ENCODE results near the gene SPEG. TPM values are rescaled to one million over a fixed set of nuclear protein-coding genes. Genes with fewer than 3 reads are reported as not detected.

Gene SPEG
- total RNA-seq, 1 donor from 2014 or later: 390 TPM

DNA sequence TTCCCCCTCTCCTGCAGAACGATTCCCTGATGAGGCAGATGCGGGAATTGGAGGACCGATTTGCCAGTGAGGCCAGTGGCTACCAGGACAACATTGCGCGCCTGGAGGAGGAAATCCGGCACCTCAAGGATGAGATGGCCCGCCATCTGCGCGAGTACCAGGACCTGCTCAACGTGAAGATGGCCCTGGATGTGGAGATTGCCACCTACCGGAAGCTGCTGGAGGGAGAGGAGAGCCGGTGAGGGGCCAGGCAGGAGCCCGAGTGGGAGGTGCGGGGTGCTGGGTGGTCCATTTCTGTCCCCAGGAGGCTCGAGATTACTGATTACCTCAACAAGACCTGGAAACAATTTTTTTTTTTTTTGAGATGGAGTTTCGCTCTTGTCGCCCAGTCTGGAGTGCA, 13.3 kb upstream of the SPEG start:
- H3K36me3 ChIP-seq: no peaks in the 10 kb centered on the region
- H3K4me3 ChIP-seq: no peak overlapping the region
- TF ChIP-seq, protein P1, sequence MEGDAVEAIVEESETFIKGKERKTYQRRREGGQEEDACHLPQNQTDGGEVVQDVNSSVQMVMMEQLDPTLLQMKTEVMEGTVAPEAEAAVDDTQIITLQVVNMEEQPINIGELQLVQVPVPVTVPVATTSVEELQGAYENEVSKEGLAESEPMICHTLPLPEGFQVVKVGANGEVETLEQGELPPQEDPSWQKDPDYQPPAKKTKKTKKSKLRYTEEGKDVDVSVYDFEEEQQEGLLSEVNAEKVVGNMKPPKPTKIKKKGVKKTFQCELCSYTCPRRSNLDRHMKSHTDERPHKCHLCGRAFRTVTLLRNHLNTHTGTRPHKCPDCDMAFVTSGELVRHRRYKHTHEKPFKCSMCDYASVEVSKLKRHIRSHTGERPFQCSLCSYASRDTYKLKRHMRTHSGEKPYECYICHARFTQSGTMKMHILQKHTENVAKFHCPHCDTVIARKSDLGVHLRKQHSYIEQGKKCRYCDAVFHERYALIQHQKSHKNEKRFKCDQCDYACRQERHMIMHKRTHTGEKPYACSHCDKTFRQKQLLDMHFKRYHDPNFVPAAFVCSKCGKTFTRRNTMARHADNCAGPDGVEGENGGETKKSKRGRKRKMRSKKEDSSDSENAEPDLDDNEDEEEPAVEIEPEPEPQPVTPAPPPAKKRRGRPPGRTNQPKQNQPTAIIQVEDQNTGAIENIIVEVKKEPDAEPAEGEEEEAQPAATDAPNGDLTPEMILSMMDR (IDR thresholded peaks at IDR 0.05): no peak
- peaks cover 6 to 34% of the 10 kb centered on the region in 2 donors for H3K4me1 ChIP-seq
- intact Hi-C loops (cut with DNase I): no loop called here
- H3K27me3 ChIP-seq: no peaks in the 10 kb centered on the region
- no peak for DNase-seq (ENCODE audit: low spot score in 2 of 2)
- H3K27ac ChIP-seq: no peak overlapping the region
- no peaks in the 10 kb centered on the region for H3K9me3 ChIP-seq

GRCh38 chr2:219422952-219423534, 11.6 kb upstream of the SPEG start:
- H3K27ac ChIP-seq: no peak overlapping the region
- no peak for DNase-seq (ENCODE audit: low spot score in 2 of 2)
- H3K4me3 ChIP-seq: no peak overlapping the region

DNA sequence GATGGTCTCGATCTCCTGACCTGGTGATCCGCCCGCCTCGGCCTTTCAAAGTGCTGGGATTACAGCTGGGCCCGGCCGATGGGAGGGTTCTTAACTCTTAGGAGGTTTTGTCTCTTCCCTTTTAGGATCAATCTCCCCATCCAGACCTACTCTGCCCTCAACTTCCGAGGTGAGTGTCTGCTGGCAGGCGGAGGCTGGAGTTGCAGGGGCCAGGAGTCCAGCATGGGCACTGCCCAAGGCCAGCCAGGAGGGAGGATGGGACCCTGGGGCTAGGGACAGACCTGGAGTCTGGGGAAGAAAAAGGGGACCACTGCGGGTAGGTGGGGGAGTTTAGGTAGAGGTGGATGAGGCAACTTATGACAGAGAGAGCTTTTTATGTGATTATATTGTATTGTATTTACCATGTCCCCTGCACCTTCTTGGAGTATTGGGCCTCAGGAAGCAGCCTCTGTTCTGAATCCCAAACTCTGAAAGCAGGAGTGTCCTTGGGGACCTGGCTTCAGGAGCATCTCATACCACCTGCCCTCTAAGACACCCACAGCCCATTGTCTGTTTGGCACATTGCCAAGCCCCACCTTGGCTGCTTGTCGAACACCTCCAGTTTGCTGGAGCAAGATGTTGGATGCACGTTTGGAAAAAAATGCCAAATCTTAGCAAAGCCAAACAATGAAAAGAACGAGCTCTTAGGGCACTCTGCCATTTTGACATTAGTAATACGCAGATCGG, 10.8 kb upstream of the SPEG start:
- Histone ChIP-seq H3K36me3 (no peaks in the 10 kb centered on the region), H3K4me1 (peaks cover 1 to 12% of the 10 kb centered on the region in 2 donors), H3K4me3 (no peak overlapping the region), H3K27me3 (no peaks in the 10 kb centered on the region), H3K9me3 (no peaks in the 10 kb centered on the region), H3K27ac (peak overlapping the region; percentile 37)
- TF ChIP-seq, protein P1 (IDR thresholded peaks at IDR 0.05): no peak
- DNase-seq (ENCODE audit: low spot score in 2 of 2): no peak
- intact Hi-C loops (cut with DNase I): no loop called here

More at GRCh38 chr2:219422952-219423534, 11.6 kb upstream of the SPEG start:
- TF ChIP-seq, protein P1 (IDR thresholded peaks at IDR 0.05): no peak
- Histone ChIP-seq H3K36me3 (no peaks in the 10 kb centered on the region), H3K4me1 (peaks cover 6 to 20% of the 10 kb centered on the region in 2 donors), H3K27me3 (no peaks in the 10 kb centered on the region), H3K9me3 (no peaks in the 10 kb centered on the region)
- intact Hi-C loops (cut with DNase I): no loop called here

DNA sequence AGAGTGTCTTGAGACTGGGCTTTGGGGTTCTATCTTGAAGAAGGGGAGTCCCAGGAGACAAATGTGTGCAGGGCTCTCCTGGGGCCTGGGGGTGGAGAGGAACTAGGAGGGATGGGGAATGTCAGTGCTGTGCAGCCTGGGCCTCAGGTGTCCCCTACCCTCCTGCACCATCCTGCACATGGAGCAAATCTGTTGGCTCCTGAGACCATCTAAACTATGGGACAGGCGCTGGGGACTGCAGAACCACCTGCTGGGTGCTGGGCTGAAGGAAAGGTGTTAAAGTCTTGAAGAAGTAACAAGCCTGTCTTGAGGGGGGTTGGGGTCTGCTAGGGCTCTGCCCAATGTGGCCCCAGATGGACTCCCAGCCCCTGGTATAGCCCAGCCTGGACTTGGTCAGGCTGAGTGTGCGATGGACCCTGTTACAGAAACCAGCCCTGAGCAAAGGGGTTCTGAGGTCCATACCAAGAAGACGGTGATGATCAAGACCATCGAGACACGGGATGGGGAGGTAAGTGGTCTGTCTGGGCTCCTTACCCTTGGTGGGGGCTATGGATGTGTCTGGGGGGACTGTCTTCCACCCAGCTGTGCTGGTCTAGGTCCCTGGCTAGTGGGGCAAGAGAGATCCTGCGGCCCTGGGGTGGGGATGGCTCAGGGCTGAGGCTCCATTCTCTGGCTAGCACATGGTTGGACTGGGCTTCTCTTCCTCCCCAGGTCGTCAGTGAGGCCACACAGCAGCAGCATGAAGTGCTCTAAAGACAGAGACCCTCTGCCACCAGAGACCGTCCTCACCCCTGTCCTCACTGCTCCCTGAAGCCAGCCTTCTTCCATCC, 9.2 kb upstream of the SPEG start:
- no peak overlapping the region for H3K27ac ChIP-seq
- intact Hi-C loops (cut with DNase I): no loop called here
- no peaks in the 10 kb centered on the region for H3K27me3 ChIP-seq
- no peaks in the 10 kb centered on the region for H3K36me3 ChIP-seq
- H3K9me3 ChIP-seq: no peaks in the 10 kb centered on the region
- peaks cover 0 to 12% of the 10 kb centered on the region in 2 donors for H3K4me1 ChIP-seq
- H3K4me3 ChIP-seq: no peak overlapping the region
- TF ChIP-seq, protein P1 (IDR thresholded peaks at IDR 0.05): no peak
- no peak for DNase-seq (ENCODE audit: low spot score in 2 of 2)

DNA sequence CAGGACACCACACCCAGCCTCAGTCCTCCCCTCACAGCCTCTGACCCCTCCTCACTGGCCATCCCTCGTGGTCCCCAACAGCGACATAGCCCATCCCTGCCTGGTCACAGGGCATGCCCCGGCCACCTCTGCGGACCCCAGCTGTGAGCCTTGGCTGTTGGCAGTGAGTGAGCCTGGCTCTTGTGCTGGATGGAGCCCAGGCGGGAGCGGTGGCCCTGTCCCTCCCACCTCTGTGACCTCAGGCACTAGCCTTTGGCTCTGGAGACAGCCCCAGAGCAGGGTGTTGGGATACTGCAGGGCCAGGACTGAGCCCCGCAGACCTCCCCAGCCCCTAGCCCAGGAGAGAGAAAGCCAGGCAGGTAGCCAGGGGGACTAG, 8.6 kb upstream of the SPEG start:
- no peak for DNase-seq (ENCODE audit: low spot score in 2 of 2)
- TF ChIP-seq, protein P1 (IDR thresholded peaks at IDR 0.05): no peak
- no peak overlapping the region for H3K4me3 ChIP-seq
- no peak overlapping the region for H3K27ac ChIP-seq
- no peaks in the 10 kb centered on the region for H3K9me3 ChIP-seq
- H3K27me3 ChIP-seq: no peaks in the 10 kb centered on the region
- intact Hi-C loops (cut with DNase I): no loop called here
- peaks cover 0 to 13% of the 10 kb centered on the region in 2 donors for H3K4me1 ChIP-seq
- H3K36me3 ChIP-seq: no peaks in the 10 kb centered on the region
